A673 (cell line): Measurements from ENCODE around the gene FEN1.

Source experiments
- EZH2 ChIP-seq: fragments of 200-600 bp; sonication (generic); IDR thresholded peaks from 2 replicates; pipeline ENCODE4 v1.6.1; 2017; ENCODE audit warnings: borderline replicate concordance, low read depth, mild to moderate bottlenecking, mixed read lengths, antibody characterized with exemption, low read length; ENCODE audit not compliant: poor library complexity, severe bottlenecking
- TF ChIP-seq, protein P1 (sequence below): fragments of 300-800, 200-600 bp; sonication (generic); conservative IDR thresholded peaks from 2 replicates; pipeline ENCODE4 v1.5.1; 2017; ENCODE audit warnings: low read depth, mild to moderate bottlenecking, antibody characterized with exemption, low read length, moderate library complexity, mixed read lengths

DNA sequence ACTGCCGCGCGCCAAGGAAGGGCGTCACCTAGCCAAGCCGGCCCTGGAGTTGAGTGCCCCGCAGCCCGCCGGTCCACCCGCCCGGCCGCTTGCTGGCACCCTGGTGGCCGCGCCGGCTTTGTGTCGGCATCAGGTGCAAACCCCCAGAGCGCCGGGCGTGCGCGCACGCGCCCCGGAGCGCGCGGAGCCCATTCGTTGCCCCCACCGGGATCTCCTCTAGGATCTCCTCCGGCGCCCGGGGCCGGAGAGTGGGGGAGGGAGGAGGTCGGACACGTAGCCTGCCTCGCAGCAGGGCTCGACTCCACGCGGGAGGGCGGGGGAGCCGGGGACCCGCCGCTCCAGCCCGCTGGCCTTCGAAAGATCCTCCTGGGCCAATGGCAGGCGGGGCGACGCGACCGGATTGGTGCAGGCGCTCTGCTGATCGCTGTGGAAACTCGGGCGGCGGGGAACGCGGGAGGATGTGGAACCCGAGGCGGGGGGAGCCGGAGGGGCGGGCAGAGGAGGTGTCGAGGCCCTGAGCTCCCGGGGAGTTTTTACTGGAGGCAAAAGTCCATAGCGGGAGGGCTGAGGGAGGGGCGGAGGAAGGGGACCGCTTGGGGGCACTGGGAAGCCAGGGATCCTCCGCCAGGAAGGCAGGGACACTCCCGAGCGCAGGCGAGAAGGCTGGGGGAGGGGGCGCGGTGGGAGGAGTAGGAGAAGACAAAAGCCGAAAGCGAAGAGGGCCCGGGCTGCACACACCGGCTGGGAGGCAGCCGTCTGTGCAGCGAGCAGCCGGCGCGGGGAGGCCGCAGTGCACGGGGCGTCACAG, 35.1 kb downstream of the FEN1 start, which contains the start of gene FADS2:
- TF ChIP-seq, protein P1, sequence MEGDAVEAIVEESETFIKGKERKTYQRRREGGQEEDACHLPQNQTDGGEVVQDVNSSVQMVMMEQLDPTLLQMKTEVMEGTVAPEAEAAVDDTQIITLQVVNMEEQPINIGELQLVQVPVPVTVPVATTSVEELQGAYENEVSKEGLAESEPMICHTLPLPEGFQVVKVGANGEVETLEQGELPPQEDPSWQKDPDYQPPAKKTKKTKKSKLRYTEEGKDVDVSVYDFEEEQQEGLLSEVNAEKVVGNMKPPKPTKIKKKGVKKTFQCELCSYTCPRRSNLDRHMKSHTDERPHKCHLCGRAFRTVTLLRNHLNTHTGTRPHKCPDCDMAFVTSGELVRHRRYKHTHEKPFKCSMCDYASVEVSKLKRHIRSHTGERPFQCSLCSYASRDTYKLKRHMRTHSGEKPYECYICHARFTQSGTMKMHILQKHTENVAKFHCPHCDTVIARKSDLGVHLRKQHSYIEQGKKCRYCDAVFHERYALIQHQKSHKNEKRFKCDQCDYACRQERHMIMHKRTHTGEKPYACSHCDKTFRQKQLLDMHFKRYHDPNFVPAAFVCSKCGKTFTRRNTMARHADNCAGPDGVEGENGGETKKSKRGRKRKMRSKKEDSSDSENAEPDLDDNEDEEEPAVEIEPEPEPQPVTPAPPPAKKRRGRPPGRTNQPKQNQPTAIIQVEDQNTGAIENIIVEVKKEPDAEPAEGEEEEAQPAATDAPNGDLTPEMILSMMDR = peak; percentile 38; the same call in 1 of the 2 replicates
- TF ChIP-seq EZH2 = no peak
